GM21423 (cell line): ENCODE data around the gene MAGI2.
"Not testable (repeated sequence)": the region's sequence is repeated elsewhere in the genome, so short reads cannot be mapped to it uniquely, and the experiment has no call there.

Experiments used
- ATAC-seq: cut with Tn5 transposase; IDR thresholded peaks from one replicate; pipeline ENCODE4 v1.9.1; 2021; ENCODE audit warnings: mild to moderate bottlenecking, moderate library complexity; ENCODE audit not compliant: unreplicated experiment

The MAGI2 gene

GRCh38 chr7:78265071-78265470 is 1188.4 kb downstream of the MAGI2 start:
- no peak for ATAC-seq

- ATAC-seq, result no peak
Observed at GRCh38 chr7:78264105-78264504, 1189.4 kb downstream of the MAGI2 start.

GRCh38 chr7:78261739-78262138 is 1191.7 kb downstream of the MAGI2 start:
- no peak for ATAC-seq

- no peak for ATAC-seq
Observed at GRCh38 chr7:78261302-78261701, 1192.2 kb downstream of the MAGI2 start.

GRCh38 chr7:78260826-78261225 is 1192.6 kb downstream of the MAGI2 start:
- ATAC-seq, result no peak

GRCh38 chr7:78254726-78255055 is 1198.8 kb downstream of the MAGI2 start:
- no peak for ATAC-seq

GRCh38 chr7:78253850-78254725 is 1199.4 kb downstream of the MAGI2 start:
- no peak for ATAC-seq

GRCh38 chr7:78248867-78249266 is 1204.6 kb downstream of the MAGI2 start:
- ATAC-seq, result no peak

- no peak for ATAC-seq
Observed at GRCh38 chr7:78247910-78248689, 1205.4 kb downstream of the MAGI2 start.

GRCh38 chr7:78240179-78240578 is 1213.3 kb downstream of the MAGI2 start:
- not testable (repeated sequence) for ATAC-seq

GRCh38 chr7:78234634-78235033 is 1218.8 kb downstream of the MAGI2 start:
- no peak for ATAC-seq

GRCh38 chr7:78232806-78233205 is 1220.7 kb downstream of the MAGI2 start:
- ATAC-seq, result no peak

GRCh38 chr7:78226059-78226719 is 1227.3 kb downstream of the MAGI2 start:
- ATAC-seq, result no peak

GRCh38 chr7:78225534-78225933 is 1227.9 kb downstream of the MAGI2 start:
- ATAC-seq, result no peak

- ATAC-seq, result no peak
Observed at GRCh38 chr7:78224923-78225322, 1228.5 kb downstream of the MAGI2 start.

GRCh38 chr7:78223598-78223997 is 1229.9 kb downstream of the MAGI2 start:
- ATAC-seq, result no peak

- ATAC-seq, result no peak
Observed at GRCh38 chr7:78222001-78222751, 1231.3 kb downstream of the MAGI2 start.

GRCh38 chr7:78220754-78221153 is 1232.7 kb downstream of the MAGI2 start:
- ATAC-seq, result no peak

- no peak for ATAC-seq
Observed at GRCh38 chr7:78218876-78219275, 1234.6 kb downstream of the MAGI2 start.

- no peak for ATAC-seq
Observed at GRCh38 chr7:78218051-78218450, 1235.4 kb downstream of the MAGI2 start.

GRCh38 chr7:78215199-78215598 is 1238.3 kb downstream of the MAGI2 start:
- ATAC-seq, result no peak
